HepG2 (cell line): ENCODE data around the gene CNRIP1. TPM values are rescaled to one million over a fixed set of nuclear protein-coding genes. Genes with fewer than 3 reads are reported as not detected.

Experiments
- BATF2 ChIP-seq: sonication (generic); formaldehyde crosslinking; IDR thresholded peaks from 2 replicates; pipeline ENCODE4 v1.8.0; 2022; ENCODE audit warnings: mild to moderate bottlenecking, missing genetic modification reagents, moderate library complexity
- FOXK1 ChIP-seq: sonication (generic); formaldehyde crosslinking; IDR thresholded peaks from 2 replicates; pipeline ENCODE4 v1.4.0; 2020; ENCODE audit warnings: low read depth, missing genetic modification reagents, borderline replicate concordance
- HOMEZ ChIP-seq: IDR thresholded peaks from 2 replicates; pipeline ENCODE4 v1.6.1; 2016; ENCODE audit warnings: low read depth
- PHF21A ChIP-seq: sonication (generic); formaldehyde crosslinking; IDR thresholded peaks from 2 replicates; pipeline ENCODE4 v1.5.0; 2020; ENCODE audit warnings: mild to moderate bottlenecking, missing genetic modification reagents
- SKI ChIP-seq: fragments of 450-650 bp; IDR thresholded peaks from one replicate; pipeline ENCODE4 v1.6.1; 2018; ENCODE audit warnings: mild to moderate bottlenecking; ENCODE audit not compliant: partially characterized antibody
- SOX6 ChIP-seq, 2 experiments: fragments of 450-650 bp in 1 of 2; sonication (generic) in 1 of 2; formaldehyde crosslinking in 1 of 2; IDR thresholded peaks; 2 replicates each; pipeline versions ENCODE4 v1.4.0 to v1.6.1; 2017 to 2020; ENCODE audit warnings: antibody characterized with exemption in 1 of 2, mild to moderate bottlenecking in 1 of 2, missing genetic modification reagents in 1 of 2
- TFDP1 ChIP-seq: IDR thresholded peaks from 2 replicates; pipeline ENCODE4 v1.6.1; 2016; ENCODE audit warnings: missing compliant biosample characterization, missing genetic modification reagents, borderline replicate concordance
- ZBTB38 ChIP-seq: sonication (generic); formaldehyde crosslinking; IDR thresholded peaks from 2 replicates; pipeline ENCODE4 v1.5.1; 2020; ENCODE audit warnings: mild to moderate bottlenecking, missing genetic modification reagents
- ZFP90 ChIP-seq: sonication (generic); formaldehyde crosslinking; IDR thresholded peaks from 2 replicates; pipeline ENCODE4 v1.8.0; 2022; ENCODE audit warnings: missing genetic modification reagents, mild to moderate bottlenecking, inconsistent platforms, borderline replicate concordance
- ZNF564 ChIP-seq: sonication (generic); formaldehyde crosslinking; IDR thresholded peaks from 2 replicates; pipeline ENCODE4 v1.8.1; 2023; ENCODE audit warnings: mild to moderate bottlenecking, missing genetic modification reagents
- ZNF615 ChIP-seq: sonication (generic); formaldehyde crosslinking; IDR thresholded peaks from 2 replicates; pipeline ENCODE4 v1.5.0; 2020; ENCODE audit warnings: mild to moderate bottlenecking, missing genetic modification reagents, borderline replicate concordance
- ZNF629 ChIP-seq: sonication (generic); formaldehyde crosslinking; conservative IDR thresholded peaks from 2 replicates; pipeline ENCODE4 v1.5.0; 2020; ENCODE audit warnings: missing genetic modification reagents
- ZNF713 ChIP-seq: sonication (generic); formaldehyde crosslinking; IDR thresholded peaks from 2 replicates; pipeline ENCODE4 v1.4.0; 2020; ENCODE audit warnings: mild to moderate bottlenecking, missing genetic modification reagents
- ZNF878 ChIP-seq: sonication (generic); formaldehyde crosslinking; IDR thresholded peaks from 2 replicates; pipeline ENCODE4 v1.8.1; 2023; ENCODE audit warnings: mild to moderate bottlenecking, missing genetic modification reagents, moderate library complexity
- ZSCAN9 ChIP-seq: IDR thresholded peaks from 2 replicates; pipeline ENCODE4 v1.6.1; 2016; ENCODE audit warnings: borderline replicate concordance
- polyA plus RNA-seq, 8 experiments: library from polyadenylated mRNA; depleted of rRNA in 3 of 8; stranded (reverse) in 7 of 8; unstranded in 1 of 8; fragments of >200 nt; fragmentation: Illumina TruSeq in 4 of 8; extraction: Trizol in 4 of 8; gene quantifications; 2 replicates each; pipeline versions ENCODE4 v1.2.1 to v1.2.3, GENCODE V29; 2011 to 2016; ENCODE audit warnings: low read depth in 4 of 8, missing spikeins in 1 of 8, mixed read lengths in 1 of 8; ENCODE audit not compliant: insufficient read depth in 1 of 8
- total RNA-seq, 5 experiments: library from RNA; depleted of rRNA; stranded (reverse); fragments of >200 nt; fragmentation: Illumina TruSeq; extraction: Trizol; gene quantifications; 2 replicates each; pipeline ENCODE4 v1.2.3, GENCODE V29; 2016; ENCODE audit warnings: low read depth in 1 of 5
- TF ChIP-seq, protein P1 (sequence below): sonication (generic); formaldehyde crosslinking; IDR thresholded peaks from 2 replicates; pipeline ENCODE4 v1.4.0; 2020; ENCODE audit warnings: missing genetic modification reagents
- TF ChIP-seq, protein P2 (sequence below), 2 experiments: sonication (generic) in 1 of 2; formaldehyde crosslinking in 1 of 2; IDR thresholded peaks; 2 replicates each; pipeline versions ENCODE4 v1.4.0 to v1.6.1; 2018 to 2020; ENCODE audit warnings: missing genetic modification reagents in 2 of 2, borderline replicate concordance in 1 of 2, low read depth in 1 of 2, mild to moderate bottlenecking in 1 of 2, missing biosample characterization in 1 of 2

CNRIP1 gene
- total and polyA plus RNA-seq, 2 of the 13 experiments (the other 11 are each of a cell fraction or from before 2014, with no cell fraction given), result not detected

- no peak for TF ChIP-seq HOMEZ (CRISPR knock-in tag)
- peak; percentile 65; the same call in 1 of the 2 replicates for TF ChIP-seq ZSCAN9
- no peak for TF ChIP-seq PHF21A
- 0 out of 2 replicates have a peak, but pooled peaks have one; percentile 38 for TF ChIP-seq FOXK1 (CRISPR knock-in tag)
- peak; percentile 47 for TF ChIP-seq SKI
- TF ChIP-seq, protein P1, sequence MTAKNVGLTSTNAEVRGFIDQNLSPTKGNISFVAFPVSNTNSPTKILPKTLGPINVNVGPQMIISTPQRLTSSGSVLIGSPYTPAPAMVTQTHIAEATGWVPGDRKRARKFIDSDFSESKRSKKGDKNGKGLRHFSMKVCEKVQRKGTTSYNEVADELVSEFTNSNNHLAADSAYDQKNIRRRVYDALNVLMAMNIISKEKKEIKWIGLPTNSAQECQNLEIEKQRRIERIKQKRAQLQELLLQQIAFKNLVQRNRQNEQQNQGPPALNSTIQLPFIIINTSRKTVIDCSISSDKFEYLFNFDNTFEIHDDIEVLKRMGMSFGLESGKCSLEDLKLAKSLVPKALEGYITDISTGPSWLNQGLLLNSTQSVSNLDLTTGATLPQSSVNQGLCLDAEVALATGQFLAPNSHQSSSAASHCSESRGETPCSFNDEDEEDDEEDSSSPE (CRISPR knock-in tag), result peak; percentile 58; the same call in 1 of the 2 replicates
- 0 out of 2 replicates have a peak, but pooled peaks have one; percentile 20 for TF ChIP-seq BATF2
- TF ChIP-seq ZFP90 (CRISPR knock-in tag), result 0 out of 2 replicates have a peak, but pooled peaks have one; percentile 61
- no peak for TF ChIP-seq ZNF713
- TF ChIP-seq ZBTB38, result no peak
- peak; percentile 22; the same call in 1 of the 2 replicates for TF ChIP-seq TFDP1
- no peak for TF ChIP-seq ZNF878 (CRISPR knock-in tag)
- TF ChIP-seq ZNF629 (CRISPR knock-in tag), result 0 out of 2 replicates have a peak, but pooled peaks have one; percentile 21
- 0 out of 2 replicates have a peak, but pooled peaks have one; percentile 91 for TF ChIP-seq ZNF615 (CRISPR knock-in tag)
- TF ChIP-seq, protein P2, sequence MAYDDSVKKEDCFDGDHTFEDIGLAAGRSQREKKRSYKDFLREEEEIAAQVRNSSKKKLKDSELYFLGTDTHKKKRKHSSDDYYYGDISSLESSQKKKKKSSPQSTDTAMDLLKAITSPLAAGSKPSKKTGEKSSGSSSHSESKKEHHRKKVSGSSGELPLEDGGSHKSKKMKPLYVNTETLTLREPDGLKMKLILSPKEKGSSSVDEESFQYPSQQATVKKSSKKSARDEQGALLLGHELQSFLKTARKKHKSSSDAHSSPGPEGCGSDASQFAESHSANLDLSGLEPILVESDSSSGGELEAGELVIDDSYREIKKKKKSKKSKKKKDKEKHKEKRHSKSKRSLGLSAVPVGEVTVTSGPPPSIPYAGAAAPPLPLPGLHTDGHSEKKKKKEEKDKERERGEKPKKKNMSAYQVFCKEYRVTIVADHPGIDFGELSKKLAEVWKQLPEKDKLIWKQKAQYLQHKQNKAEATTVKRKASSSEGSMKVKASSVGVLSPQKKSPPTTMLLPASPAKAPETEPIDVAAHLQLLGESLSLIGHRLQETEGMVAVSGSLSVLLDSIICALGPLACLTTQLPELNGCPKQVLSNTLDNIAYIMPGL (CRISPR knock-in tag; IDR thresholded peaks at IDR 0.05; ENCODE audit: borderline replicate concordance in 1 of 2, low read depth in 1 of 2), result peak; percentile 84 to 88
- no peak for TF ChIP-seq SOX6 (IDR thresholded peaks at IDR 0.05)
- peak; percentile 37; the same call in 1 of the 2 replicates for TF ChIP-seq SOX6 (CRISPR knock-in tag; IDR thresholded peaks at IDR 0.05)
- no peak for TF ChIP-seq ZNF564 (CRISPR knock-in tag)
These were observed 68.4 kb downstream of the CNRIP1 start (continued) for GRCh38 chr2:68251187-68251854.
